ENCODE data around the gene PRKCD.

Gene PRKCD

DNA sequence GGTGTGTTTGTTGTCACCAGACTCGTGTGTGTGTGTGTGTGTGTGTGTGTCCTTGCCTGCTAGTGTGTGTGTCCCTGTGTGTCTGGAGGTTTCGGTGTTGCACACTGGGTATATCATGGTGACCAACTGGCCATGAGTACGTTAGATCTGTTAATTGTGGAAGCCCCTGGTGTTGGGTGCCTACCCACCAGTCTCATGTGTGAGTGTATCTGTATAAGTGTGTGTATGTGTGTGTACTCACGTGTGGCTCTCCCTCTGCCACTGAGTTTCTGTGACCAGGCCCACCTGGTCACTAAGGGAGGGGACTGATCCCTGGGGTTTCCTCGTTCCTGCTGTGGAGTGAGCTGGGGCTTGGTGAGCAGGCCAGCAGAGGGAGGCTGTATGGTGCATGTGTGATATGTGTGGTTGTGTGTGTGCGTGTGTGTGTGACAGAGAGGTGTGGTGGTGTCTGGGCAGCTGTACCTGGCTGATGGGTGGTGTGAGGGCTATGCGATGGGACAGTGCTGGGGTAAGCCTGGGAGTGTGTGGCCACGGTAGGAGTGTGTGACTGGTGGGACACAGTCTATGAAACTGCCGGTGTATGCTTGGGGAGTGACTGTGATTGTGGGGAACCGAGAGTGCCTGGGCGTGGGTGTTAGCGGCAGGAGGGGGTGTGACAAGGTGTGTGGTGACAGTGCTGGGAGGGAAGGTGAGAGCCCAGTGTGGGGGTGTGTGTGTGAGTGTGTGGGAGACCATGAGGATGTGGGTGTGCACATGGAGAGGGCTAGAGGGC, 1.8 kb downstream of the PRKCD start:
- H3K9me3 ChIP-seq = no peaks in the 10 kb centered on the region
- H3K4me2 ChIP-seq = peak overlapping the region; percentile 94
- peak overlapping the region; percentile 100 for H3K4me3 ChIP-seq
- 0 out of 2 replicates have a peak, but pooled peaks cover 3% of the 10 kb centered on the region for H3K27me3 ChIP-seq
- H4K20me1 ChIP-seq = peaks cover 59% of the 10 kb centered on the region
- H3K4me1 ChIP-seq = peaks cover 75% of the 10 kb centered on the region
- peak overlapping the region; percentile 61 for H3K27ac ChIP-seq
- peaks cover 28% of the 10 kb centered on the region for H3K36me3 ChIP-seq
- peak overlapping the region; percentile 94 for H3K9ac ChIP-seq
- TF ChIP-seq Cebpa-rat (IDR thresholded peaks at IDR 0.05) = no peak

DNA sequence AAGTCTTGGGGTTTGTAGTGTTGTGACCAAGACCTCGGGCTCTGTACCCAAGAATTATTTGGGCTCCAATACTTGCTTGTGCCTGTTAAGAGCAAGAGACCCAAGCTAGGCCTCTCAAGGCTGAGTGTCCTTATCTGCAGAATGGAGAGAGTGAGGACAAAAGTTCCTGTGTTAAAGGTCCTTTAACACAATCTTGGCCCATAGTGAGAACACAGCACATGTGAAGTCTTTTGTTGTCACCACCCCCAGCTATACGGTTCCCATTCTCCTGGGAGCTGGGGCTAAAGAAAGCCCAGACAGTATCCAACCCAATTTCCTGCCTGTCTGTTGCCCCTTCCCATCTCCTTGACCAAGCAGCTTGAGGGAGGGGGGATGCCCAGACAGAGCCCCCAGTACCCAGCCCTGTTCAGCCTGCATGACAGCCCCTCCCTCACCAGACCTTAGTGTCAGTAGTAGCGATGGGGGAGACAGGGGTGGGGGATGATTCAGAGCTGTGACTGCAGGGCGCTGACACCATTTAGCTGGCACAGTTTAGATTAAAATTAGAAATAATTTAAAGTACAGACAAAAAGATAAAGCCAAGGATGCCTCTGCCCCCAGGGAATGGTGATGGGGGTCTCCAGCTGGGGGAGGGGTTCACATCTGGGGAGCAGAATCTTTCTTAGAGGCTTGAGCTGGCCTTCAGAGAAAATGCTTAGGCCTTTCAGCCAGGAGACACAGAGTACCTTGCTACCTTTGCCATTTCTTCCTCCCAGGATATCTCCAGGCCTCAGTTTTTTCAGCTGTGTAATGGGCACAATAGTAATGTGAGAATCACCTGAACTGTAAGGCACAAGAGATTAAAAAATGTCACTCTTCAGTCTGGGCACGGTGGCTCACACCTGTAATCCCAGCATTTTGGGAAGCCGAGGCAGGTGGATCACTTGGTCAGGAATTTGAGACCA, 2.7 kb downstream of the PRKCD start:
- Histone ChIP-seq H3K27me3 (no peaks in the 10 kb centered on the region), H4K20me1 (peaks cover 67% of the 10 kb centered on the region), H3K4me1 (peaks cover 80% of the 10 kb centered on the region), H3K9me3 (no peaks in the 10 kb centered on the region), H3K9ac (peak overlapping the region; percentile 94; the same call in 1 of the 2 replicates), H3K4me3 (peak overlapping the region; percentile 100), H3K27ac (peak overlapping the region; percentile 61), H3K4me2 (peak overlapping the region; percentile 94), H3K36me3 (peaks cover 28% of the 10 kb centered on the region)
- no peak for TF ChIP-seq Cebpa-rat (IDR thresholded peaks at IDR 0.05)

DNA sequence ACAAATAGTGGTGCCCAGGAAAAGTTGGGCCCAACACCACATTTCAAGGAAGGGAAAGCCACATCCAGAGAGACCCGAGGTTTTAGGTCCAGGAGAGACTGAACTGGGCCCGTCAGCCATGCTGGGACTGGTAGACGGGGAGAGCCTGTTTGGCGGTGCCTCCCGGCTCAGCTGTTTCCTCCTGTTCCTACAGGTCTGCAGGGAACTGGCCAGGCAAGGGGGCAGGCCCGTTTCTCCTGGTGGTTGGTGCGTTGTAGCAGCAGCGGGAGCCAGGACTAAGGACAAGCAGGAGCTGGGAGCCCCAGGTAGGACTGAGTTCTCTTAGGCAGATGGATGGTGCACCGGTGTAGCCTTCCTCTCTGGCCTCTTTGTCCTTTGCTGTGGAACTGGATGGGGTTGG, 3.9 kb downstream of the PRKCD start:
- Histone ChIP-seq H4K20me1 (peaks cover 79% of the 10 kb centered on the region), H3K4me3 (no peak overlapping the region), H3K27me3 (no peaks in the 10 kb centered on the region), H3K9me3 (no peaks in the 10 kb centered on the region), H3K4me1 (peaks cover 87% of the 10 kb centered on the region), H3K36me3 (peaks cover 28% of the 10 kb centered on the region), H3K4me2 (0 out of 2 replicates have a peak overlapping the region, but pooled peaks have one; percentile 90), H3K9ac (no peak overlapping the region), H3K27ac (no peak overlapping the region)
- no peak for TF ChIP-seq Cebpa-rat (IDR thresholded peaks at IDR 0.05)

DNA sequence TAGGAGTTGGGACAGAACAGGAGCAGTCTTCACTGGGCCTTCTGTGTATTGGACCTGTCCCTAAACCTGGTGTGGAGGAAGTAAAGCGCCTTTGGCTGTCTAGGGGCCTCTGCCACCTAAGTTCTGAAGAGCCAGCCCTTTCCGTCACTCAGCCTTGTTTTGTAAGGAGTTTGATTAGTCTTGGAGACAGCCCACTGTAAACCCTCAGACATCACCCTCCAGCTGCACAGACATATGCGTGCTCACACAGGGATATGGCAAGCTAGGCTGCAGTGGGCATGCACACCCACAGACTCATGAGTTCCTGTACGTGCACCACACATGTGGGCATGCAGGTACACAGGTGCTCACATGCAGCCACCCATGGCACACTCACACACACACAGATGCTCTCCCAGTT, 5.2 kb downstream of the PRKCD start:
- Histone ChIP-seq H3K9me3 (no peaks in the 10 kb centered on the region), H3K4me3 (no peak overlapping the region), H3K4me1 (peaks cover 91% of the 10 kb centered on the region), H3K36me3 (peaks cover 28% of the 10 kb centered on the region), H4K20me1 (peaks cover 92% of the 10 kb centered on the region), H3K27ac (peak overlapping the region; percentile 38; the same call in 1 of the 2 replicates), H3K9ac (no peak overlapping the region), H3K27me3 (no peaks in the 10 kb centered on the region), H3K4me2 (peak overlapping the region; percentile 90)
- no peak for TF ChIP-seq Cebpa-rat (IDR thresholded peaks at IDR 0.05)

DNA sequence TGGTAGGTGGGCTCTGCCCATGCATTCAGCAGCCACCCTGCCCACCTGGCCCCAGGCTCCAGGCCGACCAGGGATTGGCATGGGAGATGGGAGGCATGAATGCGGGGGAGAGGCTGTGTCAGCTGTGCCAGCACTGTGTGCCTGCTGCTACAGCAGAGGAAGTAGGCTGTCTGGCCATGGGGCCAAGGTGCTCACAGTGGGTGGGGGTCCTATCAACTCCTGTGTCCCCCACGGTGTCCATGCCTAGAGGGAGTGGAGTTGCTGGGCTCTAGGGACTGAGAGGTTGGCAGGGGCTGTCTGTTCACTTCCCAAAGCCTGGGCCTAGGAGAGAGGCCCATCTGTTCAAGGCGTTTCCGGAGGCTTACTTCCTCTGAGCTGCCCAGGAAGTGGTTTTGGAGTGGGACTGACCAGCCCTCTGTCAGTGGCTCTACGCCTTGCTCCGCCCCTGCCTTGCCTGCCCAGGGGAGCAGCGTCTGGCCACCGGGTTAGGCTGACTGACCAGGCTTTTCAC, 5.8 kb downstream of the PRKCD start:
- Histone ChIP-seq H3K9ac (peak overlapping the region; percentile 25; the same call in 1 of the 2 replicates), H4K20me1 (peaks cover 99% of the 10 kb centered on the region), H3K9me3 (no peaks in the 10 kb centered on the region), H3K27ac (peak overlapping the region; percentile 60), H3K4me1 (peaks cover 98% of the 10 kb centered on the region), H3K4me3 (no peak overlapping the region), H3K4me2 (peak overlapping the region; percentile 90), H3K27me3 (no peaks in the 10 kb centered on the region), H3K36me3 (peaks cover 28% of the 10 kb centered on the region)
- no peak for TF ChIP-seq Cebpa-rat (IDR thresholded peaks at IDR 0.05)

DNA sequence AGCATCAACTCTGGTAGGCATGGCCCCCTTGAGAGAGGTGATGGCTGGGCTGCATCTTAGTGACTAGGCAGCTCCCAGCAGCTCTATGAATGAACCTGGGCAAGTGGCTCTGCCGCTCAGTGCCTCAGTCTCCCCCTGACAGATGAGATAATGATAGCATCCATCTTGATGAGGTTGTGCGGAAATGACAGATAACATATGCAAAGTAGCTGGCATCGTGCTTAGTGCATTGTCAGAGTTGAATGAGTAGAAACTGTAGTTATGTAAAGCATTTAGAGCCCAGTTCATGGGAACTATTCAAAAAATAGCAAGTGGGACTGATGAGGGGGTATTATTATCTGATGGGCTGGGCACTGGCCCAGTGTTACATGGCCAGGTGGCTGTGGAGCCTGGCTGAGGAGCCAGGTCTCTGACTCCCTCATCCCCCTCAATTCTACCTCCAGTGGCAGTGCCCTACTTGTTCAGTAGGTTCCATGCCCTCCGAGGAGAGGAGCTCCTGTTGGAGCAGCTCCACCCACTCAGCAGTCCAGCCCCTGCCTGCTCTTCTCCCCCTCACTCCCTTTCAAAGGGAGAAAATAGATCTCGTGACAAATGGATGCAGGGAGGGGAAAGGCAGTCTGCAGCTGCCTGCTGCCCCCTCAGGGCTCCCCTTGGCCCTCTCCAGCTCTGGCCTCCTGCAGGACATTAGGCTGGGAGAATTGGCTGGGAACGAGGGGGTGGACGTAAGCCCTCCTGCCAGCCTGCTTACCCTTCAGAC, 6.6 kb downstream of the PRKCD start:
- H4K20me1 ChIP-seq = peaks cover 100% of the 10 kb centered on the region
- no peaks in the 10 kb centered on the region for H3K9me3 ChIP-seq
- H3K36me3 ChIP-seq = peaks cover 28% of the 10 kb centered on the region
- peaks cover 100% of the 10 kb centered on the region for H3K4me1 ChIP-seq
- no peaks in the 10 kb centered on the region for H3K27me3 ChIP-seq
- 0 out of 2 replicates have a peak overlapping the region, but pooled peaks have one; percentile 5 for H3K9ac ChIP-seq
- no peak for TF ChIP-seq Cebpa-rat (IDR thresholded peaks at IDR 0.05)
- peak overlapping the region; percentile 60; the same call in 1 of the 2 replicates for H3K27ac ChIP-seq
- peak overlapping the region; percentile 90 for H3K4me2 ChIP-seq
- no peak overlapping the region for H3K4me3 ChIP-seq

DNA sequence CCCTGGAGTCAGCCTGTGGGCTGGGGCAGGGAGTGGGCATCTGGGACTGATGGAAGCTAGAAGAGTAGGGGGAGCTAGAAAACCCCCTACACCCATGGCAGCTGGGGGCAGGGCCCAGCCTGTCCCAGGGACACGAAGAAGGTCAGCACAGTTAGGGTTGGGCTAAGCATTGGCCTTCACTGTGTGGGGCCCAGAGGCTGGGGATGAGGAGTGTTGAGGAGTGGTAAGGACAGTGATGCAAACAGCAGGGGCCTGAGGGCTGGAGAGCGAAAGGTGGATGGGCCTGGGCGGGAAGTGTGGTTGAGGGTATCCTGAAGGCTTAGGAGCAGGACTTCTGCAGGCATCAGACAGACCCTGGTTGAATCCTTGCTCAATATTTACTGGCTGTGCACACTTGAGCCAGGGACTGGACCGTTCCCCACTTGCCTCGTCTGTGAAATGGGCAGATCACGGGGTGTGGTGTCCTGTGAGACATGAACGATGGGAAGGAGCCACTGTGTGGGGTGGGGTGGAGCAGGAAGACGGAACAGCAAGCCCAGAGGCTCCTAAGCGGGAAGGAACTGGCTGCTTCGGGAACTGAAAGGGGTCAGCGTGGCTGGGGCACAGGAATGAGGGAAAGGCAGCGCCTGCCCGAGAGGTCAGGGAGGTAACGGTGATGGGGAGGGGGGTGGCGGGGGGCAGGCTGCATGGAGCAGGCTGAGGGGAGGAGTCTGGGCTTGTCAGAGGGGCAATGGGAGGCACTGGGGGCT, 7.3 kb downstream of the PRKCD start:
- Histone ChIP-seq H3K9ac (peak overlapping the region; percentile 5), H4K20me1 (peaks cover 100% of the 10 kb centered on the region), H3K27ac (peak overlapping the region; percentile 14; the same call in 1 of the 2 replicates), H3K9me3 (no peaks in the 10 kb centered on the region), H3K4me2 (peak overlapping the region; percentile 90), H3K27me3 (no peaks in the 10 kb centered on the region), H3K4me1 (peaks cover 95% of the 10 kb centered on the region), H3K36me3 (peaks cover 36% of the 10 kb centered on the region), H3K4me3 (no peak overlapping the region)
- TF ChIP-seq Cebpa-rat (IDR thresholded peaks at IDR 0.05) = no peak

DNA sequence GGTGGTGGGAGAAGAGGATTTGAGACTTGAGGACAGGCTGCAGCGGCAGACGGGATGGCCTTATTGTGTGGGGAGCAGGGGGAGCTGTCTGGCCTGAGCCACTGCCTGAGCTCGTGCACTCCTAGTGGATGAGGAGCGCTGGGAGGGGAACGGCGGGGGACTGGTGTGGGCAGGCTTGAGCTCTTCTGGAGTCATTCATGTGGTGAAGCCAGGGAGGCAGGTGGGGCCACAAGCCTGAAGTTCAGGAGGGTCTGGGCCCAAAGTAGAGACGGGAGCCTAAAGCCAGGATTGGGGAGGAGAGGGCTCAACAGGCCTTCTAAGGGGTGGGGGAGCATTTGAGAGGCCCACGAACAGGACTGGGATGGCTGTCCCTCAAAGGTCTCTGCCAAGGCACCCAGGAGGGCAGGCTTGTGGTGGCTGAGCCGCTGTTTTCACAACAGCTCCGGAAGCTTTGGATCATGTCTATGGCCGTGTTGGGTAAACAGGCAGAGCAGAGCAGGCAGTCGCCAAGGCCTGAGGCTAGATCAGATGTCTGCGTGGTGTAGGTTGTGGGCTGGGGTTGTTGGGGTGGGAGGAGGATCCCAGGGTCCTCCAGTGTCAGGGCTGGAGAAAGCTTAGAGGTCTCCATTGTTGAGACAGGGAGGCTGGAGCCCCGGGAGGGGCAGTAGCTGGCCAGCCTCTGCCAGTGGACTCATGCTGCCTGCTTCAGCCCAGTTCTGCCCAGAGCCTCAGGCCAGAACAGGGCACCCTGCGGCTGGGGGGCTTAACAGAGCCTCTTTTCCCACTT, 8.2 kb downstream of the PRKCD start:
- Histone ChIP-seq H3K9ac (peak overlapping the region; percentile 43), H3K27me3 (no peaks in the 10 kb centered on the region), H4K20me1 (peaks cover 100% of the 10 kb centered on the region), H3K36me3 (peaks cover 45% of the 10 kb centered on the region), H3K9me3 (no peaks in the 10 kb centered on the region), H3K4me3 (0 out of 2 replicates have a peak overlapping the region, but pooled peaks have one; percentile 24), H3K27ac (peak overlapping the region; percentile 81), H3K4me1 (peaks cover 93% of the 10 kb centered on the region), H3K4me2 (peak overlapping the region; percentile 90)
- no peak for TF ChIP-seq Cebpa-rat (IDR thresholded peaks at IDR 0.05)
